H1 (cell line): ENCODE measurements around the gene KIF5A. TPM values are rescaled to one million over a fixed set of nuclear protein-coding genes. Genes with fewer than 3 reads are reported as not detected.

Experiments used
- CTCF ChIA-PET: fragments of 300-600 bp; sonication (Branson Sonifier 250); formaldehyde crosslinking; loops from one replicate; lab custom pipeline; 2021; ENCODE audit not compliant: partially characterized antibody; lab: Charles Lee
- POLR2A ChIA-PET: fragments of 300-600 bp; sonication (Branson Sonifier 250); formaldehyde crosslinking; loops from one replicate; lab custom pipeline; 2021; ENCODE audit warnings: inconsistent platforms; ENCODE audit not compliant: partially characterized antibody; lab: Charles Lee
- DNase-seq, 2 experiments: peaks; one replicate each; pipeline versions ENCODE4 v3.0.0 to v3.0.0-alpha.2; 2010 to 2022; ENCODE audit warnings: low spot score in 2 of 2, low read depth in 1 of 2, mixed read lengths in 1 of 2
- FAIRE-seq: peaks from 2 replicates; lab custom pipeline; 2011; peaks lifted over from hg19 to GRCh38; lab: Jason Lieb, UNC
- H2AFZ ChIP-seq: 2 replicates; pipeline ENCODE4 v1.8.1; 2012; ENCODE audit warnings: low read length, inconsistent platforms
- H2AK5ac ChIP-seq: 2 replicates; pipeline ENCODE4 v1.6.1; 2013; ENCODE audit warnings: low read depth, low read length
- H2BK120ac ChIP-seq: replicated peaks from 2 replicates; pipeline ENCODE3; 2013; ENCODE audit warnings: low read depth, low read length, inconsistent platforms
- H2BK12ac ChIP-seq: 2 replicates; pipeline ENCODE4 v1.6.1; 2013; ENCODE audit warnings: low read depth, low read length
- H2BK15ac ChIP-seq: 2 replicates; pipeline ENCODE4 v1.6.1; 2013; ENCODE audit warnings: low read length
- H2BK20ac ChIP-seq: 2 replicates; pipeline ENCODE4 v1.6.1; 2013; ENCODE audit warnings: low read length
- H2BK5ac ChIP-seq: 2 replicates; pipeline ENCODE4 v1.6.1; 2013; ENCODE audit warnings: low read depth, low read length
- H3K14ac ChIP-seq: 2 replicates; pipeline ENCODE4 v1.6.1; 2013; ENCODE audit warnings: inconsistent platforms; ENCODE audit not compliant: insufficient read length
- H3K18ac ChIP-seq: 2 replicates; pipeline ENCODE4 v1.6.1; 2013; ENCODE audit warnings: low read length; ENCODE audit errors: extremely low read depth
- H3K23ac ChIP-seq: 2 replicates; pipeline ENCODE4 v1.6.1; 2013; ENCODE audit warnings: inconsistent platforms; ENCODE audit not compliant: insufficient read length
- H3K23me2 ChIP-seq: 2 replicates; pipeline ENCODE4 v1.6.1; 2013; ENCODE audit warnings: low read depth, low read length
- H3K27ac ChIP-seq: 2 replicates; pipeline ENCODE4 v1.6.1; 2011; ENCODE audit warnings: low read depth, low read length, inconsistent platforms
- H3K27me3 ChIP-seq, 4 experiments: replicated peaks in 1 of 4; 1 replicate in 1 of 4; 2 replicates in 3 of 4; pipeline versions ENCODE4 v1.6.1 to v1.8.1; 2011 to 2013; ENCODE audit warnings: low read length in 3 of 4, mild to moderate bottlenecking in 3 of 4, inconsistent platforms in 2 of 4, mixed read lengths in 2 of 4, moderate library complexity in 1 of 4; ENCODE audit not compliant: control insufficient read depth in 3 of 4, insufficient read depth in 3 of 4; ENCODE audit errors: extremely low read depth in 1 of 4
- H3K36me3 ChIP-seq, 4 experiments: 2 replicates each; pipeline versions ENCODE4 v1.6.1 to v1.8.1; 2011 to 2013; ENCODE audit warnings: mild to moderate bottlenecking in 4 of 4, low read length in 3 of 4, moderate library complexity in 2 of 4, control low read depth in 1 of 4, inconsistent platforms in 1 of 4; ENCODE audit not compliant: insufficient read depth in 4 of 4, control insufficient read depth in 2 of 4
- H3K4ac ChIP-seq: replicated peaks from 2 replicates; pipeline ENCODE3; 2013; ENCODE audit warnings: low read length, low read depth, mixed read lengths, inconsistent platforms; ENCODE audit not compliant: insufficient read length
- H3K4me1 ChIP-seq, 4 experiments: replicated peaks in 1 of 4; 1 replicate in 1 of 4; 2 replicates in 3 of 4; pipeline versions ENCODE4 v1.6.1 to v1.8.1; 2011 to 2013; ENCODE audit warnings: low read length in 3 of 4, inconsistent platforms in 2 of 4, mixed read lengths in 1 of 4; ENCODE audit not compliant: insufficient read depth in 4 of 4, control insufficient read depth in 3 of 4
- H3K4me2 ChIP-seq, 2 experiments: 2 replicates each; pipeline versions ENCODE4 v1.6.1 to v1.8.1; 2011 to 2013; ENCODE audit warnings: low read depth in 2 of 2, low read length in 2 of 2, control low read depth in 1 of 2, inconsistent platforms in 1 of 2, mild to moderate bottlenecking in 1 of 2; ENCODE audit not compliant: insufficient read depth in 1 of 2
- H3K4me3 ChIP-seq, 4 experiments: fragments of 200-600, 300-600 bp in 1 of 4; sonication (generic), shearing (Covaris generic), sonication (Bioruptor Twin) in 1 of 4; 2 replicates each; pipeline versions ENCODE4 v1.5.1 to v1.8.1; 2011 to 2016; ENCODE audit warnings: low read length in 4 of 4, low read depth in 3 of 4, control low read depth in 2 of 4, inconsistent platforms in 2 of 4, mild to moderate bottlenecking in 2 of 4, mixed read lengths in 1 of 4, moderate library complexity in 1 of 4; ENCODE audit not compliant: insufficient read depth in 2 of 4; ENCODE audit errors: extremely low read depth in 1 of 4
- H3K56ac ChIP-seq: replicated peaks from 2 replicates; pipeline ENCODE3; 2013; ENCODE audit warnings: low read depth, mild to moderate bottlenecking, mixed read lengths, low read length, inconsistent platforms; ENCODE audit not compliant: insufficient read length
- H3K79me1 ChIP-seq: 2 replicates; pipeline ENCODE4 v1.6.1; 2013; ENCODE audit warnings: low read depth, low read length, control low read depth
- H3K79me2 ChIP-seq, 2 experiments: 2 replicates each; pipeline versions ENCODE4 v1.6.1 to v1.8.1; 2012 to 2013; ENCODE audit warnings: low read length in 2 of 2, mild to moderate bottlenecking in 2 of 2, inconsistent platforms in 1 of 2; ENCODE audit not compliant: insufficient read depth in 2 of 2, control insufficient read depth in 1 of 2
- H3K9ac ChIP-seq, 4 experiments: replicated peaks in 1 of 4; 1 replicate in 1 of 4; 2 replicates in 3 of 4; pipeline versions ENCODE4 v1.6.1 to v1.8.1; 2011 to 2013; ENCODE audit warnings: low read depth in 3 of 4, low read length in 3 of 4, control low read depth in 2 of 4, mild to moderate bottlenecking in 2 of 4, moderate library complexity in 2 of 4, inconsistent platforms in 1 of 4; ENCODE audit errors: extremely low read depth in 1 of 4
- H3K9me3 ChIP-seq, 2 experiments: 2 replicates each; pipeline versions ENCODE4 v1.6.1 to v1.8.1; 2012 to 2013; ENCODE audit warnings: mild to moderate bottlenecking in 2 of 2, moderate library complexity in 2 of 2, control low read depth in 1 of 2, inconsistent platforms in 1 of 2, low read depth in 1 of 2, low read length in 1 of 2, mixed read lengths in 1 of 2; ENCODE audit not compliant: insufficient read depth in 2 of 2
- H4K20me1 ChIP-seq, 2 experiments: replicated peaks in 1 of 2; 2 replicates each; pipeline versions ENCODE3 to v1.8.1; 2011 to 2013; ENCODE audit warnings: inconsistent platforms in 2 of 2, low read length in 2 of 2, mild to moderate bottlenecking in 1 of 2; ENCODE audit not compliant: insufficient read depth in 2 of 2, control insufficient read depth in 1 of 2
- H4K5ac ChIP-seq: 2 replicates; pipeline ENCODE4 v1.6.1; 2013; ENCODE audit warnings: low read length, low read depth, mixed read lengths, inconsistent platforms; ENCODE audit not compliant: insufficient read length
- H4K8ac ChIP-seq: 2 replicates; pipeline ENCODE4 v1.8.0; 2013; ENCODE audit warnings: mild to moderate bottlenecking, moderate library complexity, low read length, inconsistent platforms; ENCODE audit not compliant: insufficient read depth; ENCODE audit errors: extremely low read depth
- H4K91ac ChIP-seq: replicated peaks from 2 replicates; pipeline ENCODE3; 2013; ENCODE audit warnings: low read length, mixed read lengths, inconsistent platforms; ENCODE audit not compliant: insufficient read length
- BRCA1 ChIP-seq: IDR thresholded peaks from 2 replicates; pipeline ENCODE4 v1.6.1; 2012; ENCODE audit warnings: low read depth, low read length, improper control_type of control experiment
- WGBS, 2 experiments: shearing (Covaris generic) in 1 of 2; methylation state at CpG; one replicate each; pipeline versions ENCODE4 v1.1.6 to v1.1.7; 2013 to 2015; ENCODE audit warnings: low lambda C conversion rate in 2 of 2, mixed read lengths in 2 of 2, inconsistent platforms in 1 of 2, low coverage in 1 of 2, missing lambda C conversion rate in 1 of 2; ENCODE audit not compliant: insufficient replicate concordance in 2 of 2, insufficient coverage in 1 of 2, insufficient read length in 1 of 2; ENCODE audit errors: extremely low coverage in 1 of 2, missing lambda C conversion rate in 1 of 2; 5-methylcytosine and 5-hydroxymethylcytosine counted together
- polyA plus RNA-seq, 7 experiments: library from polyadenylated mRNA; depleted of rRNA in 3 of 7; stranded (reverse) in 5 of 7; unstranded in 2 of 7; fragments of >200 nt in 5 of 7; fragments of 200-250 nt in 2 of 7; gene quantifications; 1 replicate in 5 of 7; 2 replicates in 1 of 7; 4 replicates in 1 of 7; pipeline versions ENCODE4 v1.2.1 to v1.2.3, GENCODE V29; 2011 to 2013; ENCODE audit warnings: missing spikeins in 2 of 7, mixed read lengths in 2 of 7
- total RNA-seq: library from RNA; stranded (reverse); fragmentation: NEBNext Ultra II Directional; extraction: Animal tissue kit (Norgen Biotek cat#: 25700); gene quantifications from 2 replicates; pipeline ENCODE4 v1.2.1, GENCODE V29; 2021

Gene KIF5A
- total and polyA plus RNA-seq, 2 of the 8 experiments (the other 6 are each of a cell fraction or from before 2014, with no cell fraction given) = 10.7 to 21.9 TPM

- Histone ChIP-seq H2BK120ac (no peak overlapping the region), H3K79me2 (no peaks in the 10 kb centered on the region), H2BK12ac (no peak overlapping the region), H3K27ac (no peak overlapping the region), H3K56ac (no peak overlapping the region), H3K18ac (no peak overlapping the region), H4K91ac (no peak overlapping the region), H3K9ac (no peak overlapping the region), H3K4ac (no peak overlapping the region), H2BK15ac (no peak overlapping the region), H3K79me1 (no peaks in the 10 kb centered on the region), H3K4me2 (no peak overlapping the region), H2AFZ (no peak overlapping the region), H3K27me3 (peaks cover 35 to 88% (median 85%) of the 10 kb centered on the region in 4 experiments), H2BK20ac (no peak overlapping the region), H4K5ac (no peak overlapping the region), H4K20me1 (peaks cover 0 to 18% of the 10 kb centered on the region in 2 experiments), H3K14ac (no peak overlapping the region), H3K4me1 (peaks cover 2 to 20% (median 12%) of the 10 kb centered on the region in 4 experiments), H3K23me2 (peaks cover 13% of the 10 kb centered on the region; the same call in 1 of the 2 replicates), H4K8ac (no peak overlapping the region), H3K23ac (no peak overlapping the region), H2AK5ac (no peak overlapping the region), H3K4me3 (no peak overlapping the region), H3K9me3 (no peaks in the 10 kb centered on the region; a peak in 1 of 4 replicates), H3K36me3 (no peaks in the 10 kb centered on the region), H2BK5ac (no peak overlapping the region)
- DNase-seq = no peak
- ChIA-PET POLR2A (interaction anchor here (1.2 to 2.5 kb wide), 7 partner anchors 12 to 130 kb away, joined by 3 to 6 read pairs (median 5); partner anchors contain the start of genes DDIT3, PIP4K2C and TSPAN31), CTCF (interaction anchor here (1.1 to 12.5 kb wide), 7 partner anchors 12 to 120 kb away, joined by 3 to 124 read pairs (median 10); partner anchors contain the start of genes B4GALNT1 and OS9)
- no peak for FAIRE-seq
- WGBS, 2 experiments = 79% methylated on average over 5 of the region's 5 CpGs; no CpG with 5 or more reads in 1 of the 2 experiments
- TF ChIP-seq BRCA1 = no peak
Measured at GRCh38 chr12:57615637-57616036, 65.8 kb downstream of the KIF5A start.
